Erythroblast (primary cell): ENCODE data around the gene ADGRG3.

Source experiments
- DNase-seq, 2 experiments: peaks; one replicate each; lab custom pipeline; 2025; lab: John Stamatoyannopoulos, UW
- GATA1 ChIP-seq: IDR thresholded peaks from 2 replicates; pipeline ENCODE4 v1.6.1; 2011; ENCODE audit warnings: low read depth, mild to moderate bottlenecking, control low read depth, low read length, moderate library complexity
- POLR2A ChIP-seq: IDR thresholded peaks from 2 replicates; pipeline ENCODE4 v1.6.1; 2011; ENCODE audit warnings: mild to moderate bottlenecking, low read length

The ADGRG3 gene

DNA sequence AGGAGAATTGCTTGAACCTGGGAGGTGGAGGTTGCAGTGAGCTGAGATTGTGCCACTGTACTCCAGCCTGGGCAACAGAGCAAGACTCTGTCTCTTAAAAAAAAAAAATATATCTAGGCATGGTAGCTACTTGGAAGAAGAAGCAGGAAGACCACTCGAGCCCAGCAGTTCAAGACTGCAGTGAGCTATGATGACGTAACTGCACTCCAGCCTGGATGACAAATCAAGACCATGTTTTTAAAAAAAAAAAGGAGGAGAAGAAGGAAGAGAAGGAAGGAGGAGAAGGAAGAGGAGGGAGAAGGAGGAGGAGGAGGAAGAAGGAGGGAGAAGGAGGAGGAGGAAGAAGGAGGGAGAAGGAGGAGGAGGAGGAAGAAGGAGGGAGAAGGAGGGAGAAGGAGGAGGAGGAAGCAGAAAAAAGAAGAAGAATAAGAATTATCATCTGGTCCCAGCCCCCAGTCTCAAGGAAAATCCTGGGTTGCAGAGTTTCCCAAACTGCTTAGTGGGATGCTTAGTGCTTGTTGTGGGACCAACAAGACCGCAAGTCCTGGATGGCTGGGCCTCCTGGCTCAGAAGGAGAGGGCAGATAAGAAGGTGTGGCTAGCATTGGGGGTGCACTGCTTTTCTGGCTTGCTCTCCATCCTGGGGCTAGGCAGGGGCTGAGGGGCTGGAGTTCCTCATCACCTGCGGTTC lies 22.8 kb downstream of the ADGRG3 start:
- TF ChIP-seq GATA1: no peak
- TF ChIP-seq POLR2A: no peak
- DNase-seq: peak; percentile 79 to 80

DNA sequence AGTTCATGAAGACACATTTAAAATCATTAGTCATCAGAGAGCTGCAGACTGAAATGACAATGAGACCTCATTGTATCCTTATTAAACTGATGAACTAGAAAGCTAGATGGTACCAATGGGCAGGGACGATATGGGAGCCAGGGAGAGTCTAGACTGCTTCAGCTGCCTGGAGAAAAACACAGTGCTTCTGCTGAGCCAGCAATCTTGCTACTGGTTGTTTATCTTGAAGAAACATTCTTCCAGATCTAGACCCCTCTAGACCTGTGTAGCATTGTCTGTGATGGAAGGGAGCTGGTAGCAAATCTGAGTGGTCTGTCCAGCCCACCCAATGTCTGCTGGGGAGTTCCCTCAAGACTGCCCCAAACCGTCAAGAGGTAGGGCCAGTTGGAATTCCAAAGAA lies 24.5 kb downstream of the ADGRG3 start:
- peak in 1 of 2 experiments; percentile 14 for DNase-seq
- TF ChIP-seq POLR2A: no peak
- no peak for TF ChIP-seq GATA1

DNA sequence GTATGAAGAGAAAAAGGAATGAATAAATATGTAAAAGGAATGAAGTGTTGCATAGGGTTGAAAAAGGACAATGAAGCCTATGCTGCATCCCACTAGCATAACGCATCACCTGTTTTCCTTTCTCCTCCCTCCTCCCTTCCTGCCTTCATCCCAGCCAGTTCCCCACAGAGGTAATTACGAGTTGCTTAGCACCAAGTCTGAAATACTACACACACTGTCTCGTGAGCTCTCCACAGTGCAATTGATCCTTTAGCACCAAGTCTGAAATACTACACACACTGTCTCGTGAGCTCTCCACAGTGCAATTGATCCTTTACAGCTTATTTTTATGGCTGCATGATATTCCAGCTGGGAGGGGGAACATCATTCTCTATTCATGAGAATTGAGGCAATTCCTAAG lies 25.4 kb downstream of the ADGRG3 start:
- TF ChIP-seq GATA1: no peak
- TF ChIP-seq POLR2A: no peak
- DNase-seq: no peak

DNA sequence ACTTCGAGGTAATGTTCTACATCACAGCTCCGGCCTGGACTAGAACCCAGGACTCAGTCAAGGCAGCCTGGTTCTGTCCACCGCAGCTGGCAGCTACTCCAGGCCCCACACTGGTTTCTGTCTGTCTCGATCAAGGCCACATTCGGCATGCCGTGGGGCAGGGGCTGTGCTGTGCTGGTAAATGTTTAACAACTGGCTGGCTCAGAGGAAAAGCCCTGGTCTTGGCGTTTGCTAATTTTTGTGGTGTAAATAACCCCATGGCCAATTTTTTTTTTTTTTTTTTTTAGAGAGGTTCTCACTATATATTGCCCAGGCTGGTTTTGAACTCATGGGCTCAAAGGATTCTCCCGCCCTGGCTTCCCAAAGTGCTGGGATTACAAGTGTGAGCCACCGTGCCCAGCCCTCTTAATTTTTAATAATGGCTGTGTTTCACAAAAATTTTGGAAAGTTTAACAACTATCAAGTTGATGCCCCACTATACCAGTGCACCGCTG lies 26.2 kb downstream of the ADGRG3 start:
- no peak for DNase-seq
- no peak for TF ChIP-seq GATA1
- TF ChIP-seq POLR2A: no peak

GRCh38 chr16:57694725-57695679 lies 26.9 kb downstream of the ADGRG3 start, which contains the start of gene DRC7:
DRC7 (plus strand) TSS chr16:57694806; CDS start chr16:57697950, 3,144 bp downstream.
- no peak for TF ChIP-seq GATA1
- no peak for TF ChIP-seq POLR2A
- peak; percentile 81 to 83 for DNase-seq

- peak; percentile 65 to 70 for DNase-seq
- TF ChIP-seq GATA1 (no peak), POLR2A (no peak)
These were observed 27.6 kb downstream of the ADGRG3 start for GRCh38 chr16:57695680-57696069.

GRCh38 chr16:57696240-57696639 lies 28.1 kb downstream of the ADGRG3 start:
- peak; percentile 20 to 26 for DNase-seq
- no peak for TF ChIP-seq POLR2A
- no peak for TF ChIP-seq GATA1

DNA sequence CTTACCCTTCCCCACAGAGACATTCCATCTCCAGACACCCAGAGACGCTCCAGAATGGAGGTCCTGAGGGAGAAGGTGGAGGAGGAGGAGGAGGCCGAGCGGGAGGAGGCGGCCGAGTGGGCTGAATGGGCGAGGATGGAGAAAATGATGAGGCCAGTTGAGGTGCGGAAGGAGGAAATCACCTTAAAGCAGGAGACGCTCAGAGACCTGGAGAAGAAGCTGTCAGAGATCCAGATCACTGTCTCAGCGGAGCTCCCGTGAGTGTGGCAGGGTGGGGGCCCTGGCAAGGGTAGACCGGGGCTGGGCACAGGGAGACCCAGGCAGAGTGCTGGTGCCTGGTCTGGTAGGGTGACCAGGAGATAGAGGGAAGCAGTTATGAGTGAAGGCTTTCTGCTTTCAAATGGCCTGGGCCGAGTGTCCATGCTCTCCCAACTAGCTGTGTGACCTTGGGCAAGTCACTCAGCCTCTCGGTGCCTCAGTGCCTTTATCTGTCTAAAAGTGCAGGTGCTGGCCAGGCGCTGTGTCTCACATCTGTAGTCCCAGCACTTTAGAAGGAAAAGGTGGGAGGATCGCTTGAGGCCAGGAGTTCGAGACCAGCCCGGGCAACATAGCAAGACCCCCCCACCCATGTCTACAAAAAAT lies 29.9 kb downstream of the ADGRG3 start:
- no peak for TF ChIP-seq GATA1
- no peak for TF ChIP-seq POLR2A
- no peak for DNase-seq

GRCh38 chr16:57698812-57699405 lies 30.8 kb downstream of the ADGRG3 start:
- no peak for DNase-seq
- TF ChIP-seq GATA1: no peak
- TF ChIP-seq POLR2A: no peak

DNA sequence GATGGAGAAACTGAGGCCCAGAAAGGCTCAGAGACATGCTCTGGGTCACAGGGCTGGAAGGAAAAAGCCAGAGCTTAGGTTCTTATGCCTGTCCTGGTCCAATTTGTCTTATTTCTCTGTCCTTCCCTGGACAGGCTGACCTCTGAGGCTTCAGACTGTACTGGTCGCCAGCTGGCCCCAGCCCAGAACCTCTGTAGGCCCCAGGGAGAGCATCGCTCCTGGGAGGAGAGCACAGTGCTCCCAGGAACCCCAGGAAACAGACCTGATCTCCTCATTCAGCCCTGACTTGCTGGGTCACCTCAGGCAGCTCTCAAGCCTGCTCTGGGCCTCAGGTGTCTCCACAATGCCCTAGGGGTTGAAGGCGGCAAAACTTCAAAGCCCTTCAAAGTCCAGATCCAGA lies 31.4 kb downstream of the ADGRG3 start:
- DNase-seq: no peak
- TF ChIP-seq GATA1 (no peak), POLR2A (no peak)

GRCh38 chr16:57699899-57700298 lies 31.8 kb downstream of the ADGRG3 start:
- no peak for TF ChIP-seq POLR2A
- no peak for TF ChIP-seq GATA1

GRCh38 chr16:57700781-57701551 lies 32.9 kb downstream of the ADGRG3 start:
- DNase-seq: peak; percentile 42 to 75

More at GRCh38 chr16:57699899-57700298, 31.8 kb downstream of the ADGRG3 start:
- DNase-seq: no peak

More at GRCh38 chr16:57700781-57701551, 32.9 kb downstream of the ADGRG3 start:
- no peak for TF ChIP-seq POLR2A
- TF ChIP-seq GATA1: no peak
